GM10266 (cell line): ENCODE data around the gene C12orf76.
"Not testable (repeated sequence)": the region's sequence is repeated elsewhere in the genome, so short reads cannot be mapped to it uniquely, and the experiment has no call there.

Source experiments
- DNase-seq: peaks from one replicate; pipeline ENCODE4 v3.0.0; 2012; ENCODE audit errors: extremely low spot score
- TF ChIP-seq, protein P1 (sequence below): IDR thresholded peaks from 2 replicates; pipeline ENCODE4 v1.5.1; 2012; ENCODE audit warnings: mild to moderate bottlenecking, low read depth; ENCODE audit not compliant: control insufficient read depth, insufficient read depth; ENCODE audit errors: missing control alignments

Gene C12orf76, protein sequence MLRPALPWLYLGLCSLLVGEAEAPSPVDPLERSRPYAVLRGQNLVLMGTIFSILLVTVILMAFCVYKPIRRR

GRCh38 chr12:110048242-110049027, at the start of gene C12orf76:
TSS of gene C12orf76 (minus strand) at chr12:110048522. CDS start at chr12:110048495, 27 bp downstream.
- TF ChIP-seq, protein P1, sequence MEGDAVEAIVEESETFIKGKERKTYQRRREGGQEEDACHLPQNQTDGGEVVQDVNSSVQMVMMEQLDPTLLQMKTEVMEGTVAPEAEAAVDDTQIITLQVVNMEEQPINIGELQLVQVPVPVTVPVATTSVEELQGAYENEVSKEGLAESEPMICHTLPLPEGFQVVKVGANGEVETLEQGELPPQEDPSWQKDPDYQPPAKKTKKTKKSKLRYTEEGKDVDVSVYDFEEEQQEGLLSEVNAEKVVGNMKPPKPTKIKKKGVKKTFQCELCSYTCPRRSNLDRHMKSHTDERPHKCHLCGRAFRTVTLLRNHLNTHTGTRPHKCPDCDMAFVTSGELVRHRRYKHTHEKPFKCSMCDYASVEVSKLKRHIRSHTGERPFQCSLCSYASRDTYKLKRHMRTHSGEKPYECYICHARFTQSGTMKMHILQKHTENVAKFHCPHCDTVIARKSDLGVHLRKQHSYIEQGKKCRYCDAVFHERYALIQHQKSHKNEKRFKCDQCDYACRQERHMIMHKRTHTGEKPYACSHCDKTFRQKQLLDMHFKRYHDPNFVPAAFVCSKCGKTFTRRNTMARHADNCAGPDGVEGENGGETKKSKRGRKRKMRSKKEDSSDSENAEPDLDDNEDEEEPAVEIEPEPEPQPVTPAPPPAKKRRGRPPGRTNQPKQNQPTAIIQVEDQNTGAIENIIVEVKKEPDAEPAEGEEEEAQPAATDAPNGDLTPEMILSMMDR = peak; percentile 45
- DNase-seq = peak; percentile 89

DNA sequence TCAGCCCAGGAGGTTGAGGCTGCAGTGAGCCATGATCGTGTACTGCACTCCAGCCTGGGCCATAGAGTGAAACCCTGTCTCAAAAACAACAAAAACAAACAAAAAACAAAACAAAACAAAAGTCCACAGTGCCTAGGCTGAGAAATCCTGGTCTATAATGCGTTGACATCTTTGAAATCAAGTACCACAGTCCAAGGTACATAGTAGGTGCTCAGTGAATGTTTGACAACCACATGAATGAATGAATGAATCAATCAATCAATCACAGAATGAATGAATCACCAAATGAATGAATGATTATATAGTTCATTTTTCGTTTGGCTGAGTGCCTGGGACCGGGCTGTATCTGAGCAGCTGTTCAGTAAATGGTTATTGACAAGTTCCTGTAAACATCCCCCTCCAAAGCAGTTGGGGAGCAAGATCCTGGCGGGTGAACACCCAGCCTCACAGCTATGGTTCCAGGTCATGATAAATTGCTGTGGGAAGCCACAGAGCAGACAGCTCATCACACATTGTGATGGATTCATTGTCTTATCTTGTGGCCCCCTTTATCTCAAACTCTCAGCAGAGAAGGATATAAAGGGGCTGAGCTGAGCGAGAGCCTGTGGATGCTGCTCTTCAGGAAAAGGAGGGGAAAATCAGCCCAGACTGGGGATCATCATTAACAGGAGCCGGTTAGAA, 45.4 kb upstream of the C12orf76 start:
- TF ChIP-seq, protein P1 = no peak
- no peak for DNase-seq

GRCh38 chr12:110091136-110091711, 42.9 kb upstream of the C12orf76 start:
- DNase-seq = no peak
- TF ChIP-seq, protein P1 = no peak

DNA sequence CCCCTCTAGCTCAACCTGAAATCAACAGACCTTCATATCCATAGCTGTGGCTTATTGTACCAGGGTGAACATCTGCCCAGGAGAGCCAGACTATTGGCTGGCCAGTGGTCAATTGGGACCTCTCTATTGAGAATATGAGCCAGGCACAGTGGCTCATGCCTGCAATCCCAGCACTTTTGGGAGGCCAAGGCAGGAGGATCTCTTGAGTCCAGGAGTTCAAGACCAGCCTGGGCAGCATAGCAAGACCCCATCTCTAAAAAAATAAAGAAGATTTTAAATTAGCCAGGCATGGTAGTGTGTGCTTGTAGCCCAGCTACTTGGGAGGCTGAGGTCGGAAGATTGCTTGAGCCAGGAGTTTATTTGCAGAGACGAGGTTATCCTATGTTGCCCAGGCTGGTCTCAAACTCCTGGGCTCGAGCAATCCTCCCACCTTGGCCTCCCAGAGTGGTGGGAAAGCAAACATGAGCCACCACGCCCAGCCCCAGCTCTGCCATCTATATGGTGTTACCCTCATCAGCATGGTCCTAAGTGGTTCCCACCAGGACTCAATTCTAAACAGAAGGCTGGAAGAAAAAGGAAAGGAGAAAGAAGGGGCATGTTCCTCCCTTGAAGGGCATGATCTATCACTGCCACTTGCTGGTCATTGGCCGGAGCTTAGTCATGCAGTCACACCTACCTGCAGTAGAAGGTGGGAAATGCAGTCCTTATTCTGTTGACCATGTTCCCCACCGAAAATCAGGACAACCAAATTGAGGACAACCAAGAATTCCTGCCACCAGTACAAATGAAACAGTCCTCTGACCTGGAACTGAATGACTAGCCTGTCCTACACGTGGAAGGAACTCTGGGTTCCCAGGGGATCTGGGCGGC, 42.2 kb upstream of the C12orf76 start:
- DNase-seq = no peak
- TF ChIP-seq, protein P1 = no peak

DNA sequence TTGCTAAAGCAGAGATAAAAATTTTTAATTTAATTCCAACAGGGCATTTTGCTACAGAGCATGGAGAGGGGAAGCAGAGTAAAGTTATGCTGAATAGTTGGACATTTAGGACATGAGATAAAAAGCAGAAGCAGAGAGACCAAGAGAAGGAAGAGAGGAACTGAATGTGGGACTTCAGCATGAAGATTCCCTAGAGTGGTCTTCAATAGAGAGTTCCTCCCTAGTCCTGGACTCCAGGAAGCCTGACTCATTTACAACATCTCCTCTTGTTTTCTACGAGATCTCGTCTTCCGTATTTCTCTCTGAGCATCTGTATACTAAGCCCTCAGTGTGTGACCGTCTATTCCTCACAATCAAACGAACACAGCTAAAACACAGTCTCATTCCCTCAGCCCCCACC, 40.6 kb upstream of the C12orf76 start:
- DNase-seq = no peak
- TF ChIP-seq, protein P1 = no peak

DNA sequence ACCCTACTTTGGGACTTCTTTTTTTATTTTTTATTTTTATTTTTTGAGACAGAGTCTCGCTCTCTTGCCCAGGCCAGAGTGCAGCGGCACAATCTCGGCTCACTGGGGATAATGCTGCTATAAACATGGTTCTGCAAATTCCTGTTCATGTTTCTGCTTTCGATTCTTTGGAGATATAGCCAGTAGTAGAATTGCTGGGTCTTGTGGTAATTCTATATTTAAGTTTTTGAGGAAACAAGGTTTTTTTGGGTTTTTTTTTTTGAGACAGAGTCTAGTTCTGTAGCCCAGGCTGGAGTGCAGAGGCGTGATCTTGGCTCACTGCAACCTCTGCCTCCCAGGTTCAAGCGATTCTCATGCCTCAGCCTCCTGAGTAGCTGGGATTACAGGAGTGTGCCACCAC, 39.9 kb upstream of the C12orf76 start:
- DNase-seq = not testable (repeated sequence)
